Choroid plexus epithelial cell (primary cell): Measurements from ENCODE around the gene DHX15.

ENCODE experiments used
- DNase-seq: peaks from one replicate; pipeline ENCODE4 v3.0.0-alpha.2; 2010; ENCODE audit warnings: low read depth
- H3K4me3 ChIP-seq: 2 replicates; pipeline ENCODE4 v1.5.1; 2011; ENCODE audit warnings: low read depth, mild to moderate bottlenecking, control low read depth, low read length, moderate library complexity
- CTCF ChIP-seq: conservative IDR thresholded peaks from 2 replicates; pipeline ENCODE4 v1.5.1; 2011; ENCODE audit warnings: low read depth, mild to moderate bottlenecking, control low read depth, inconsistent platforms, low read length, moderate library complexity

The DHX15 gene

GRCh38 chr4:24614881-24615280, 30.5 kb upstream of the DHX15 start:
- no peak for DNase-seq
- TF ChIP-seq CTCF = no peak
- H3K4me3 ChIP-seq = no peak overlapping the region

- no peak for DNase-seq
- no peak overlapping the region for H3K4me3 ChIP-seq
- TF ChIP-seq CTCF = no peak
Observed at GRCh38 chr4:24613502-24613901, 29.1 kb upstream of the DHX15 start.

- TF ChIP-seq CTCF = no peak
- no peak for DNase-seq
- H3K4me3 ChIP-seq = no peak overlapping the region
Observed at GRCh38 chr4:24611575-24611974, 27.2 kb upstream of the DHX15 start.

- no peak for TF ChIP-seq CTCF
- H3K4me3 ChIP-seq = no peak overlapping the region
- no peak for DNase-seq
Observed at GRCh38 chr4:24607334-24607733, 23.0 kb upstream of the DHX15 start.

- no peak for TF ChIP-seq CTCF
- DNase-seq = no peak
- no peak overlapping the region for H3K4me3 ChIP-seq
Observed at GRCh38 chr4:24605216-24605615, 20.9 kb upstream of the DHX15 start.

GRCh38 chr4:24604558-24605214, 20.3 kb upstream of the DHX15 start:
- TF ChIP-seq CTCF = no peak
- peak; percentile 20 for DNase-seq
- no peak overlapping the region for H3K4me3 ChIP-seq

GRCh38 chr4:24603343-24603742, 19.0 kb upstream of the DHX15 start:
- no peak overlapping the region for H3K4me3 ChIP-seq
- TF ChIP-seq CTCF = no peak
- no peak for DNase-seq
